ENCODE measurements around the gene CNGA4.

Gene CNGA4

DNA sequence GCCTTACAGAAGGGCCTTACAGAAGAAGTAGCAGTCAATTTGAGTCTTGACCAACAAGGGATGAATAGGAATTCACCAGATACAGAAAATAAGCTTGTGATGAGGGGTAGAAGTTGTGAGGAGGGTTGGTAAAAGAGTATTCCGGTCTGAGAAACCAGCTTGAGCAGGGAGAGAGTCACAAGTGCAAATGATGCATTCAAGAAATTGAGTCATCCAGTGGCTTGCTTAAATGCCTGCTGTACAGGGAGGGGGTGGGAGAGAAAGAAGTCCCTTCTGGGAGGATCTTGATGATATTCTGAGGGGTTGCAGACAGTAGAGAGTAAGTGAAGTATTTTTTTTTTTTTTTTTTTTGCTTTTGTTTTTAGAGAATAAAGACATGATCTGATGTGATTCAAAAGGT lies 29.9 kb downstream of the CNGA4 start:
- H3K9ac ChIP-seq (ENCODE audit: low read length) = no peak overlapping the region
- H4K91ac ChIP-seq (ENCODE audit: low read depth, low read length) = no peak overlapping the region
- H3K36me3 ChIP-seq (ENCODE audit: control insufficient read depth in 1 of 2, insufficient read depth in 2 of 2, low read length in 2 of 2) = peaks cover 13 to 14% of the 10 kb centered on the region in 2 experiments
- H3K4me2 ChIP-seq (ENCODE audit: low read length) = no peak overlapping the region
- H3K79me1 ChIP-seq (ENCODE audit: low read length) = no peaks in the 10 kb centered on the region
- no peak overlapping the region for H3K4me3 ChIP-seq (ENCODE audit: low read depth, low read length)
- no peak overlapping the region for H2AK5ac ChIP-seq (ENCODE audit: low read length)
- H3K4me1 ChIP-seq (ENCODE audit: control insufficient read depth in 1 of 2, insufficient read depth in 2 of 2, low read length in 2 of 2) = no peaks in the 10 kb centered on the region
- no peaks in the 10 kb centered on the region for H3K9me3 ChIP-seq (ENCODE audit: insufficient read depth, low read depth, low read length)
- no peak overlapping the region for H3K14ac ChIP-seq (ENCODE audit: low read length)
- no peaks in the 10 kb centered on the region for H3K27me3 ChIP-seq (ENCODE audit: insufficient read depth, low read length)
- no peak for DNase-seq
- no peak overlapping the region for H2BK12ac ChIP-seq (ENCODE audit: low read length)
- no peak overlapping the region for H2BK5ac ChIP-seq (ENCODE audit: low read depth, low read length, poor library complexity)
- no CpG with 5 or more reads among the region's 1 CpG for WGBS (ENCODE audit: extremely low coverage, insufficient coverage, insufficient read length)
- no peak overlapping the region for H3K27ac ChIP-seq (ENCODE audit: low read depth, low read length)
- no peaks in the 10 kb centered on the region for H3K79me2 ChIP-seq (ENCODE audit: control insufficient read depth, insufficient read depth, low read length, poor library complexity)
- H3K18ac ChIP-seq (ENCODE audit: low read length) = no peak overlapping the region
- no peak overlapping the region for H3K23ac ChIP-seq (ENCODE audit: low read length)
- H3K4ac ChIP-seq (ENCODE audit: low read depth, low read length) = no peak overlapping the region
- H4K8ac ChIP-seq (ENCODE audit: low read depth, low read length) = no peak overlapping the region
- no peak overlapping the region for H2BK120ac ChIP-seq (ENCODE audit: insufficient read depth, low read length, poor library complexity)
- H4K12ac ChIP-seq (ENCODE audit: low read depth, low read length) = no peak overlapping the region
- H2AFZ ChIP-seq (ENCODE audit: insufficient read depth, low read length, poor library complexity) = no peak overlapping the region

DNA sequence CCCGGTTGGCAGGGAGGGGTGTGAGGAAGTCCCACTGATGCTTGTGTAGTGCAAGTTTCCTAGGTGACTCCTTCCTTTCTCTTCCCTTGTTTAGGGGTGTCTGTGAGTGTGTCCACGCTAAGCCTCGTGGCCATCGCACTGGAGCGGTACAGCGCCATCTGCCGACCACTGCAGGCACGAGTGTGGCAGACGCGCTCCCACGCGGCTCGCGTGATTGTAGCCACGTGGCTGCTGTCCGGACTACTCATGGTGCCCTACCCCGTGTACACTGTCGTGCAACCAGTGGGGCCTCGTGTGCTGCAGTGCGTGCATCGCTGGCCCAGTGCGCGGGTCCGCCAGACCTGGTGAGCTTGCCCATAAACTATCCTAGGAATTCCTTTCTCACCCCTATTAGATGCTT lies 31.1 kb downstream of the CNGA4 start:
- Histone ChIP-seq H3K4ac (ENCODE audit: low read depth, low read length) (no peak overlapping the region), H3K79me2 (ENCODE audit: control insufficient read depth, insufficient read depth, low read length, poor library complexity) (no peaks in the 10 kb centered on the region), H3K4me2 (ENCODE audit: low read length) (no peak overlapping the region), H4K12ac (ENCODE audit: low read depth, low read length) (no peak overlapping the region), H4K8ac (ENCODE audit: low read depth, low read length) (no peak overlapping the region), H3K27me3 (ENCODE audit: insufficient read depth, low read length) (no peaks in the 10 kb centered on the region), H4K91ac (ENCODE audit: low read depth, low read length) (no peak overlapping the region), H2AFZ (ENCODE audit: insufficient read depth, low read length, poor library complexity) (no peak overlapping the region), H2BK5ac (ENCODE audit: low read depth, low read length, poor library complexity) (no peak overlapping the region), H3K23ac (ENCODE audit: low read length) (no peak overlapping the region), H3K18ac (ENCODE audit: low read length) (no peak overlapping the region), H2BK120ac (ENCODE audit: insufficient read depth, low read length, poor library complexity) (no peak overlapping the region), H3K79me1 (ENCODE audit: low read length) (no peaks in the 10 kb centered on the region), H3K9ac (ENCODE audit: low read length) (no peak overlapping the region), H3K9me3 (ENCODE audit: insufficient read depth, low read depth, low read length) (no peaks in the 10 kb centered on the region), H2BK12ac (ENCODE audit: low read length) (no peak overlapping the region), H3K14ac (ENCODE audit: low read length) (no peak overlapping the region), H2AK5ac (ENCODE audit: low read length) (no peak overlapping the region), H3K4me3 (ENCODE audit: low read depth, low read length) (peak overlapping the region; percentile 54), H3K4me1 (ENCODE audit: control insufficient read depth in 1 of 2, insufficient read depth in 2 of 2, low read length in 2 of 2) (no peaks in the 10 kb centered on the region), H3K27ac (ENCODE audit: low read depth, low read length) (no peak overlapping the region), H3K36me3 (ENCODE audit: control insufficient read depth in 1 of 2, insufficient read depth in 2 of 2, low read length in 2 of 2) (peaks cover 9 to 13% of the 10 kb centered on the region in 2 experiments)
- DNase-seq = no peak
- WGBS (ENCODE audit: extremely low coverage, insufficient coverage, insufficient read length) = no CpG with 5 or more reads among the region's 24 CpGs

DNA sequence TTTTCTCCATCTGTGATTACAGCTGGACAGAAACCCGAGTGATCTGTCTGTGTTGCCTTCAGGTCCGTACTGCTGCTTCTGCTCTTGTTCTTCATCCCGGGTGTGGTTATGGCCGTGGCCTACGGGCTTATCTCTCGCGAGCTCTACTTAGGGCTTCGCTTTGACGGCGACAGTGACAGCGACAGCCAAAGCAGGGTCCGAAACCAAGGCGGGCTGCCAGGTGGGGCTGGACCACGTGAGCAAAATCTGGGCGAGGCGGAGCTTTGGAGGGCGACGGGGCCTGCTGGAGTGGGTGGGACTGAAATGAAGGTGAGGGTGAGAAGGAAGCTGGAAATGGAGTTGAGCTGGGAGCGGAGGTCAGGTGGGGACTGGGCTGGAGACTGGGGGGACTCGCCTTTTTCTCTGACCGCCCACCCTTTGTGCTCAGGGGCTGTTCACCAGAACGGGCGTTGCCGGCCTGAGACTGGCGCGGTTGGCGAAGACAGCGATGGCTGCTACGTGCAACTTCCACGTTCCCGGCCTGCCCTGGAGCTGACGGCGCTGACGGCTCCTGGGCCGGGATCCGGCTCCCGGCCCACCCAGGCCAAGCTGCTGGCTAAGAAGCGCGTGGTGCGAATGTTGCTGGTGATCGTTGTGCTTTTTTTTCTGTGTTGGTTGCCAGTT lies 31.8 kb downstream of the CNGA4 start:
- H3K36me3 ChIP-seq (ENCODE audit: control insufficient read depth in 1 of 2, insufficient read depth in 2 of 2, low read length in 2 of 2) = peaks cover 9 to 13% of the 10 kb centered on the region in 2 experiments
- no peak overlapping the region for H3K4me3 ChIP-seq (ENCODE audit: low read depth, low read length)
- no peak overlapping the region for H4K12ac ChIP-seq (ENCODE audit: low read depth, low read length)
- no peak overlapping the region for H4K8ac ChIP-seq (ENCODE audit: low read depth, low read length)
- H2BK120ac ChIP-seq (ENCODE audit: insufficient read depth, low read length, poor library complexity) = no peak overlapping the region
- no peak overlapping the region for H3K27ac ChIP-seq (ENCODE audit: low read depth, low read length)
- no peaks in the 10 kb centered on the region for H3K79me1 ChIP-seq (ENCODE audit: low read length)
- no peak overlapping the region for H3K14ac ChIP-seq (ENCODE audit: low read length)
- no peaks in the 10 kb centered on the region for H3K79me2 ChIP-seq (ENCODE audit: control insufficient read depth, insufficient read depth, low read length, poor library complexity)
- no peak overlapping the region for H3K4me2 ChIP-seq (ENCODE audit: low read length)
- H3K9ac ChIP-seq (ENCODE audit: low read length) = no peak overlapping the region
- no peaks in the 10 kb centered on the region for H3K9me3 ChIP-seq (ENCODE audit: insufficient read depth, low read depth, low read length)
- no peak overlapping the region for H2BK12ac ChIP-seq (ENCODE audit: low read length)
- no peak for DNase-seq
- no peak overlapping the region for H4K91ac ChIP-seq (ENCODE audit: low read depth, low read length)
- no peak overlapping the region for H3K4ac ChIP-seq (ENCODE audit: low read depth, low read length)
- H3K23ac ChIP-seq (ENCODE audit: low read length) = no peak overlapping the region
- H2BK5ac ChIP-seq (ENCODE audit: low read depth, low read length, poor library complexity) = no peak overlapping the region
- H3K18ac ChIP-seq (ENCODE audit: low read length) = no peak overlapping the region
- WGBS (ENCODE audit: extremely low coverage, insufficient coverage, insufficient read length) = no CpG with 5 or more reads among the region's 41 CpGs
- H2AK5ac ChIP-seq (ENCODE audit: low read length) = no peak overlapping the region
- H3K4me1 ChIP-seq (ENCODE audit: control insufficient read depth in 1 of 2, insufficient read depth in 2 of 2, low read length in 2 of 2) = no peaks in the 10 kb centered on the region
- H2AFZ ChIP-seq (ENCODE audit: insufficient read depth, low read length, poor library complexity) = no peak overlapping the region
- no peaks in the 10 kb centered on the region for H3K27me3 ChIP-seq (ENCODE audit: insufficient read depth, low read length)

DNA sequence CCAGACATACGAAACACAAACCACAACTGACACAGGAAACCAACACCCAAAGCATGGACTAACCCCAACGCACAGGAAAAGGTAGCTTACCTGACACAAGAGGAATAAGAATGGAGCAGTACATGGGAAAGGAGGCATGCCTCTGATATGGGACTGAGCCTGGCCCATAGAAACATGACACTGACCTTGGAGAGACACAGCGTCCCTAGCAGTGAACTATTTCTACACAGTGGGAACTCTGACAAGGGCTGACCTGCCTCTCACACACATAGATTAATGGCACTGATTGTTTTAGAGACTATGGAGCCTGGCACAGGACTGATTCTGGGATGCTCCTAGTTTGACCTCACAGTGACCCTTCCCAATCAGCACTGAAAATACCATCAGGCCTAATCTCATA lies 32.7 kb downstream of the CNGA4 start:
- Histone ChIP-seq H2AFZ (ENCODE audit: insufficient read depth, low read length, poor library complexity) (no peak overlapping the region), H3K23ac (ENCODE audit: low read length) (no peak overlapping the region), H3K18ac (ENCODE audit: low read length) (no peak overlapping the region), H2BK120ac (ENCODE audit: insufficient read depth, low read length, poor library complexity) (no peak overlapping the region), H2AK5ac (ENCODE audit: low read length) (no peak overlapping the region), H3K79me2 (ENCODE audit: control insufficient read depth, insufficient read depth, low read length, poor library complexity) (no peaks in the 10 kb centered on the region), H4K91ac (ENCODE audit: low read depth, low read length) (no peak overlapping the region), H2BK5ac (ENCODE audit: low read depth, low read length, poor library complexity) (no peak overlapping the region), H3K9ac (ENCODE audit: low read length) (no peak overlapping the region), H4K8ac (ENCODE audit: low read depth, low read length) (no peak overlapping the region), H3K4ac (ENCODE audit: low read depth, low read length) (no peak overlapping the region), H3K79me1 (ENCODE audit: low read length) (no peaks in the 10 kb centered on the region), H3K9me3 (ENCODE audit: insufficient read depth, low read depth, low read length) (no peaks in the 10 kb centered on the region), H3K4me3 (ENCODE audit: low read depth, low read length) (no peak overlapping the region), H4K12ac (ENCODE audit: low read depth, low read length) (no peak overlapping the region), H3K36me3 (ENCODE audit: control insufficient read depth in 1 of 2, insufficient read depth in 2 of 2, low read length in 2 of 2) (peaks cover 9 to 13% of the 10 kb centered on the region in 2 experiments), H3K27ac (ENCODE audit: low read depth, low read length) (no peak overlapping the region), H2BK12ac (ENCODE audit: low read length) (no peak overlapping the region), H3K27me3 (ENCODE audit: insufficient read depth, low read length) (no peaks in the 10 kb centered on the region), H3K14ac (ENCODE audit: low read length) (no peak overlapping the region), H3K4me2 (ENCODE audit: low read length) (no peak overlapping the region), H3K4me1 (ENCODE audit: control insufficient read depth in 1 of 2, insufficient read depth in 2 of 2, low read length in 2 of 2) (no peaks in the 10 kb centered on the region)
- WGBS (ENCODE audit: extremely low coverage, insufficient coverage, insufficient read length) = no CpG with 5 or more reads among the region's 3 CpGs
- no peak for DNase-seq
